Stimulated activated CD4-positive, alpha-beta T cell treated with anti-CD3 and anti-CD28 coated beads, Interleukin-1b, Interleukin-23, amount 100 ng/mL, for 24 hours (primary cell): Measurements from ENCODE around the gene CEP78.
"Not testable (repeated sequence)": the region's sequence is repeated elsewhere in the genome, so short reads cannot be mapped to it uniquely, and the experiment has no call there.

ENCODE experiments used
- DNase-seq, 4 experiments: peaks; one replicate each; pipeline ENCODE4 v3.0.0-alpha.2; 2020; ENCODE audit warnings: low read depth in 4 of 4, low spot score in 1 of 4

CEP78 gene

GRCh38 chr9:78235762-78236550, at the start of gene CEP78:
CEP78 (plus strand) TSS chr9:78236075; CDS start chr9:78236351, 276 bp downstream.
- peak; percentile 77 to 87 (median 82) for DNase-seq

DNA sequence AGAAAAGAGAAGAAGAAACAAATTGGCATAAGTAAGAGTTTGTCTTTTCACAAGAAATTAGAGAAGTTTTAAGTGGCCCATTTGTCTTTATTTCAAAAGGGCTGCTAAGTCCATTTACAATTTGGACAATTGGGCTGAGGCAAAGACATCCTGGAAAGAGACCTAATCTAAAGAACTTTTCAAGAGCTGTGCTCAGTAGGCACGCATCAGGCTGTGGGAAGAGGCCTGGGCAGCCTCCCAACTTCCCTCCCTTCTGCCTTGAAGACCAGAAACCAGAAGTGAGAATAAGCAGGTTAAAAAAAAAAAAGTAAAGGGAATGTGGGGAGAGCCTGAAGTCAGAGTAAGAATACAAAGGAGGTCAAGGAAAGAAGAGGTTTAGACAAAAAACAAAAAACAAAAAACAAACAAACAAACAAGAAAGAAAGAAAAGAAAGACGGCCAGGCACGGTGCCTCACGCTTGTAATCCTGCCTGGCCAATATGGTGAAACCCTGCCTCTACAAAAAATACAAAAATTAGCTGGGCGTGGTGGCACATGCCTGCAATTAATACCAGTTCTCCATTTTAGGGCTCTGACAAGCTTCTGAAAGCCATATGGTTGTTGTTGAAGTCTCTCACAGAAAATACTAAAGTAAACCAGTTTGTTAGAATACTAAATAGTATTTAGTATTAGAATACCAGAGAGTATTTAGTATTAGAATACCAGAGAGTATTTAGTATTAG, 48.0 kb upstream of the CEP78 start:
- DNase-seq: no peak

DNA sequence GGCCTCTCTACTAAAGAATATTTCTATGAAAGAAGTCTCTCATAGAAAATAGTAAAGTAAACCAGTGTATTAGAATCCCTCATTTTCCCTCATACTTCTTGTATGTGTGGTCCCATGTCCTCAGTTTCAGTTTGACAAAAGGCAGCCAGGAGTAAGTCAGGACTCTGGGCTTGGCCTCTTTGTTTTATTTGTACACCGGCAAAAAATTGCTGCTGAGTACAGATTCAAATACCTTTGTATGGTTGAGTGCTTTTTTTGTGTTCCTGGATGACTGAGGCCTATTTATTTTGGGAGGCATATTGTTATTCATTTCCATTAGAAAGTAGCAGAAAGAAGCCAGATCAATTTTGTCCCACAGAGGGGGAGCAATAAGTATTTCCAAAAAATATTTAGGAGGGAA, 47.3 kb upstream of the CEP78 start:
- DNase-seq: no peak

DNA sequence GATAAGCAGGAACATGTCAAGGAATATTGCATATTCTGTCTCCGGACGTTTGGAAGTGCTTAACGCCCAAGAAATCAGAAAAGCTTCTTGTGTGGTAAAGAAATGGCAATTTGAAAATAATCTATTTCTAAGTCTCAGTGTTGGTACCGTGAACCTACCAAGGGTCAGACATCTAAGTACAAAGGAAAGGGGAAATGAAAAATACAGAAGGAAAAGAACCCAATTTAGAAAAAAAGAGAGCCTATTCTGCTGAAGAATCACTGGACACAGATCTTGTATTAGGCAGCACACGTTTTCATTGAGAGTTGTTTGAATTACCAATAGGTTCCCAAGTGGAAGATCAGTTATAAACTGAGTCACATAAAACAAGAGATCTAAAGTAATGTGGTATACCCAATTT, 46.9 kb upstream of the CEP78 start:
- no peak for DNase-seq

GRCh38 chr9:78189461-78189860, 46.4 kb upstream of the CEP78 start:
- no peak for DNase-seq

DNA sequence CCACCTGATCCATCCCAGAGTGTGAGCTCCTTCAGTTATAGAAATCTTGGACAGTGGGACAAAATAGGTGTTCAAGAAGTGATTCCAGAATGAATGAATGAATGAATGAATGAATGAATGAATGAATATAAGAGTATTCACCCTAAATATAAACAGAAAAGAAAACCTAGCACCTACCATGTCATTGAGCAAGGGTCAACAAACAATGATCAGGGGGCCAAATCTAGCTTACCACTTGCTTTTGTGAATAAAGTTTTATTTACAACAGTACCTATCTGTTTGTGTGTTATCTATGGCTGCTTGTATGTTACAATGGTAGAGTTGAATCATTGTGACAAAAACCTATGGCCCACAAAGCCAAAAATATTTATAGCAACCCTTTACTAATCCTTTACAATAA, 43.9 kb upstream of the CEP78 start:
- no peak for DNase-seq

DNA sequence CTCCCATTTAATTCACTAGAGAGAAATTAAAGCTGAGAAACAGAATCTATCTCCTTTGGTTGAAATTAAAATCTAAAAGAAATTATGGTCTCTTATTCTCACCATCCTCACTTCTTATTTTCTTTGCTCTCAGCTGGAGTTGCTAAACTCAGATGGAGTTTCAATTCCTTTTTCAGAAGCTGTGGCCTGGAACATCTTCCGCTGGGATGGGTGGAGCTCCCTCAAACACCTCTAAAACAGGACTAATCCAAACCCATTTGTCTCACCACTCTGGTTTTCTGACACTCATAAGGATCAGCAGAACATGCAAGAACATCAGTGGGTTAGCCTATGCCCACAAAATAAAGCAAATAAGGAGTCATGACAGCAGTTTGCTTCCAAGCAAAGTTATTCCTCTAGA, 39.6 kb upstream of the CEP78 start:
- no peak for DNase-seq

GRCh38 chr9:78201158-78201777, 34.6 kb upstream of the CEP78 start:
- DNase-seq: peak; percentile 6 to 25 (median 10)

GRCh38 chr9:78207319-78207718, 28.6 kb upstream of the CEP78 start:
- DNase-seq: no peak

GRCh38 chr9:78207901-78208300, 28.0 kb upstream of the CEP78 start:
- no peak for DNase-seq

GRCh38 chr9:78209127-78209526, 26.7 kb upstream of the CEP78 start:
- DNase-seq: no peak

GRCh38 chr9:78210841-78211301, 25.0 kb upstream of the CEP78 start:
- DNase-seq: no peak

GRCh38 chr9:78212868-78213267, 23.0 kb upstream of the CEP78 start:
- DNase-seq: no peak

- no peak for DNase-seq
These were observed 22.2 kb upstream of the CEP78 start for GRCh38 chr9:78213712-78214111.

GRCh38 chr9:78214492-78214891, 21.4 kb upstream of the CEP78 start:
- no peak for DNase-seq

GRCh38 chr9:78215706-78216105, 20.2 kb upstream of the CEP78 start:
- no peak for DNase-seq

GRCh38 chr9:78218890-78219289, 17.0 kb upstream of the CEP78 start:
- DNase-seq: no peak

DNA sequence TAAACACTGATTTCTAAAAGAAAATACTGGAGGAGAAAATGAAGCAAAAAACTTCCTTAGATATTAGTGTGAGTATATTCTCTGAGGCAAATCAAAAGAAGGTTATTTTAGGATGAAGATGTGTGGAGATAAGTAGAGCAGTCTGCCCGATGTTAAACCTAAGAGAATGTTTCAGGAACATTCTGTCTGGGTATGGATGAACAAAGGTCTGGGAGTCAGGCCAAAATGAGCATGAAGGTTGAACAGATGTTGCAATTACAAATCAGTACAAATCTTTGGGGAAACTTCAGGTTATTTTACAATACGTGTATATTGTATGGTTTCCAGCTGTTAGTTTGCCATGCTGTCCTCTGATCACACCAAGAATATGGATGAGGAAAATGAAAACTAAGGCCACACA, 14.4 kb upstream of the CEP78 start:
- DNase-seq: no peak

DNA sequence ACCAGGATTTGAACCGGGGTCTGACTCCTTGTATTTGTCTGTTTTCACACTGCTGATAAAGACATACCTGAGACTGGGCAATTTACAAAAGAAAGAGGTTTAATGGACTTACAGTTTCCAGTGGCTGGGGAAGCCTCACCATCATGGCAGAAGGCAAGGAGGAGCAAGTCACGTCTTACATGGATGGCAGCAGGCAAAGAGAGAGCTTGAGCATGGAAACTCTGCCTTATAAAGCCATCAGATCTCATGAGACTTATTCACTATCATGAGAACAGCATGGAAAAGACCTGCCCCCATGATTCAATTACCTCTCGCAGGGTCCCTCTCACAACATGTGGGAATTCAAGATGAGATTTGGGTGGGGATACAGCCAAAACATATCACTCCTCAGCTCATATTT, 14.0 kb upstream of the CEP78 start:
- DNase-seq: not testable (repeated sequence)

DNA sequence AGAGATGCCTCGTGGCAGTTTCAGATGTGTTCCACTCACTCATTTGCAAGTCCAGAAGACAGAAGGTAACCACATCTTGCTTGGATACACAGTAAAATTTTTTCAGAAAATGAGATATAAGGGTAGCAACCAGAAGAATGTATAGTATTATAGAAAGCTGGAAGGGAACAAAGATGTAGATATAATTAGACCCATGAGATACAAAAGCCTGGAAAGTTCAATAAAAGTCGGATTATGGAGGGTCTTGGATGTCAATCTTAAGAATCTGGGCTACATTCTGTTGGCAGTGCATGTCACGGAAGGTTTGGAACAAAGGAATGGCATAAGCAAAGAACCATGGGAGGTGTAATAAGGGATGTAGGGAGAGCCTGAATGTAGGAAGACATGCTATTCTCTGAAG, 5.1 kb upstream of the CEP78 start:
- DNase-seq: no peak

GRCh38 chr9:78232471-78232870, 3.4 kb upstream of the CEP78 start:
- not testable (repeated sequence) for DNase-seq

DNA sequence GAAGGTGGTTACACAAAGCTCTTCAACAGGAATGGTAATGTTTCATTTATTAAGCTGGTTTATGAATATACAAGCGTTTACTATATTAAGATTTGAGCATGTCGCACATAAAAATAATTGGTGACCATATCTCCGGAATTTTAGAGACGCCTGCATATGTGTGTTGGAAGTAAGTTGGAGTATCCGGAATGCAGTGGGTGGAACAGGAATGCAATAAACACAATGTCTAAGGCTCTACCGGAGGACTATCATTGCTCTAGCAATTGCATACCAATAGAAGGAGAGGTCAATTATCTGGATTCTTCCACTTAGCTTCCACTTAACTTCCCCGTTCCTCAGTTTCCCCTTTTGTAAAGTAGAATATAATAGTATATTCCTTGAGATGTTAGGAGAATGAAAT, 1.1 kb upstream of the CEP78 start:
- no peak for DNase-seq
